HUDEP-2 (cell line): ENCODE measurements around the gene KLHL36.
"Not testable (repeated sequence)": the region's sequence is repeated elsewhere in the genome, so short reads cannot be mapped to it uniquely, and the experiment has no call there.

ENCODE experiments used
- DNase-seq, 76 experiments: peaks; one replicate each; lab custom pipeline; 2025; ENCODE audit not compliant: unreplicated experiment in 76 of 76; lab: John Stamatoyannopoulos, UW

Gene KLHL36

GRCh38 chr16:84667600-84668309 is 19.4 kb downstream of the KLHL36 start:
- no peak for DNase-seq

- DNase-seq = no peak
Observed at GRCh38 chr16:84670063-84670462, 21.8 kb downstream of the KLHL36 start.

GRCh38 chr16:84672276-84673202 is 24.2 kb downstream of the KLHL36 start:
- peak in 66 of 76 experiments; percentile 5 to 75 (median 50) for DNase-seq

GRCh38 chr16:84673203-84673535 is 24.9 kb downstream of the KLHL36 start:
- no peak for DNase-seq

GRCh38 chr16:84673561-84673960 is 25.2 kb downstream of the KLHL36 start:
- no peak for DNase-seq

GRCh38 chr16:84675423-84675822 is 27.1 kb downstream of the KLHL36 start:
- no peak for DNase-seq

GRCh38 chr16:84675884-84676283 is 27.6 kb downstream of the KLHL36 start:
- no peak for DNase-seq

GRCh38 chr16:84677017-84677803 is 28.9 kb downstream of the KLHL36 start:
- no peak for DNase-seq

- no peak for DNase-seq
Observed at GRCh38 chr16:84677849-84678248, 29.5 kb downstream of the KLHL36 start.

- no peak for DNase-seq
Observed at GRCh38 chr16:84678541-84678940, 30.2 kb downstream of the KLHL36 start.

GRCh38 chr16:84680165-84680842 is 32.0 kb downstream of the KLHL36 start:
- no peak for DNase-seq

- DNase-seq = no peak
Observed at GRCh38 chr16:84680843-84681629, 32.7 kb downstream of the KLHL36 start.

- no peak for DNase-seq
Observed at GRCh38 chr16:84683691-84684591, 35.6 kb downstream of the KLHL36 start.

GRCh38 chr16:84684592-84684965 is 36.3 kb downstream of the KLHL36 start:
- no peak for DNase-seq

- no peak for DNase-seq
Observed at GRCh38 chr16:84685210-84685609, 36.9 kb downstream of the KLHL36 start.

- peak in 13 of 76 experiments; percentile 1 to 38 (median 10) for DNase-seq
Observed at GRCh38 chr16:84686707-84687298, 38.5 kb downstream of the KLHL36 start.

- DNase-seq = no peak
Observed at GRCh38 chr16:84687715-84688114, 39.4 kb downstream of the KLHL36 start.

- DNase-seq = not testable (repeated sequence)
Observed at GRCh38 chr16:84688163-84688562, 39.9 kb downstream of the KLHL36 start.
